Parathyroid adenoma (tissue), 2 donors: ENCODE results near the gene NEK10.

Experiments used
- H2AFZ ChIP-seq: fragments of 300-600 bp; sonication (generic); one replicate; pipeline ENCODE4 v1.7.0; 2017; ENCODE audit warnings: antibody characterized with exemption, mild to moderate bottlenecking
- H3K27ac ChIP-seq: fragments of 300-600 bp; sonication (generic); one replicate; pipeline ENCODE4 v1.7.0; 2017
- H3K27me3 ChIP-seq: fragments of 300-600 bp; sonication (generic); one replicate; pipeline ENCODE4 v1.7.0; 2017; ENCODE audit warnings: low read length; ENCODE audit not compliant: control insufficient read depth, insufficient read depth
- H3K36me3 ChIP-seq: fragments of 300-600 bp; sonication (generic); one replicate; pipeline ENCODE4 v1.7.0; 2017; ENCODE audit warnings: low read length; ENCODE audit not compliant: control insufficient read depth, insufficient read depth
- H3K4me1 ChIP-seq: fragments of 300-600 bp; sonication (generic); one replicate; pipeline ENCODE4 v1.7.0; 2017; ENCODE audit warnings: control low read depth
- H3K4me2 ChIP-seq: fragments of 300-600 bp; sonication (generic); one replicate; pipeline ENCODE4 v1.7.0; 2017; ENCODE audit warnings: low read length
- H3K4me3 ChIP-seq: fragments of 300-600 bp; sonication (generic); one replicate; pipeline ENCODE4 v1.7.0; 2017; ENCODE audit warnings: low read depth, low read length
- H3K79me2 ChIP-seq: fragments of 300-600 bp; sonication (generic); one replicate; pipeline ENCODE4 v1.7.0; 2017; ENCODE audit warnings: control low read depth
- H3K9ac ChIP-seq: fragments of 300-600 bp; sonication (generic); one replicate; pipeline ENCODE4 v1.7.0; 2017; ENCODE audit warnings: mild to moderate bottlenecking
- H3K9me3 ChIP-seq: fragments of 300-600 bp; sonication (generic); one replicate; pipeline ENCODE4 v1.7.0; 2017; ENCODE audit warnings: low read length; ENCODE audit not compliant: control insufficient read depth
- CTCF ChIP-seq: fragments of 300-600 bp; sonication (generic); IDR thresholded peaks from one replicate; pipeline ENCODE4 v1.7.0; 2017; ENCODE audit warnings: antibody characterized with exemption, mild to moderate bottlenecking
- donor health status: primary hyperparathyroidism.

NEK10 gene

GRCh38 chr3:27323087-27323570 is 46.1 kb downstream of the NEK10 start:
- no peak overlapping the region for H3K9ac ChIP-seq
- no peak overlapping the region for H3K4me3 ChIP-seq
- no peak for TF ChIP-seq CTCF
- no peak overlapping the region for H3K27ac ChIP-seq
- H3K79me2 ChIP-seq = no peaks in the 10 kb centered on the region
- H3K9me3 ChIP-seq = no peaks in the 10 kb centered on the region
- H2AFZ ChIP-seq = no peak overlapping the region
- H3K4me1 ChIP-seq = no peaks in the 10 kb centered on the region
- H3K4me2 ChIP-seq = no peak overlapping the region
- H3K36me3 ChIP-seq = no peaks in the 10 kb centered on the region
- H3K27me3 ChIP-seq = no peaks in the 10 kb centered on the region

- no peak overlapping the region for H3K4me2 ChIP-seq
- no peak for TF ChIP-seq CTCF
- H3K79me2 ChIP-seq = no peaks in the 10 kb centered on the region
- no peaks in the 10 kb centered on the region for H3K27me3 ChIP-seq
- no peak overlapping the region for H3K9ac ChIP-seq
- no peaks in the 10 kb centered on the region for H3K9me3 ChIP-seq
- H3K4me1 ChIP-seq = no peaks in the 10 kb centered on the region
- no peak overlapping the region for H2AFZ ChIP-seq
- H3K4me3 ChIP-seq = no peak overlapping the region
- H3K36me3 ChIP-seq = no peaks in the 10 kb centered on the region
- H3K27ac ChIP-seq = no peak overlapping the region
Measured at GRCh38 chr3:27322634-27323033, 46.5 kb downstream of the NEK10 start.

- Histone ChIP-seq H3K4me3 (no peak overlapping the region), H2AFZ (no peak overlapping the region), H3K27me3 (no peaks in the 10 kb centered on the region), H3K4me1 (no peaks in the 10 kb centered on the region), H3K9me3 (no peaks in the 10 kb centered on the region), H3K27ac (no peak overlapping the region), H3K9ac (no peak overlapping the region), H3K36me3 (no peaks in the 10 kb centered on the region), H3K79me2 (no peaks in the 10 kb centered on the region), H3K4me2 (no peak overlapping the region)
- no peak for TF ChIP-seq CTCF
Measured at GRCh38 chr3:27319847-27320526, 49.2 kb downstream of the NEK10 start.

GRCh38 chr3:27319304-27319703 is 49.9 kb downstream of the NEK10 start:
- H2AFZ ChIP-seq = no peak overlapping the region
- H3K4me2 ChIP-seq = no peak overlapping the region
- H3K79me2 ChIP-seq = no peaks in the 10 kb centered on the region
- H3K27me3 ChIP-seq = no peaks in the 10 kb centered on the region
- TF ChIP-seq CTCF = no peak
- H3K9me3 ChIP-seq = no peaks in the 10 kb centered on the region
- H3K4me1 ChIP-seq = no peaks in the 10 kb centered on the region
- H3K36me3 ChIP-seq = no peaks in the 10 kb centered on the region
- no peak overlapping the region for H3K27ac ChIP-seq
- no peak overlapping the region for H3K4me3 ChIP-seq
- H3K9ac ChIP-seq = no peak overlapping the region

GRCh38 chr3:27317096-27317495 is 52.1 kb downstream of the NEK10 start:
- H3K27ac ChIP-seq = no peak overlapping the region
- H3K4me3 ChIP-seq = no peak overlapping the region
- no peak overlapping the region for H3K4me2 ChIP-seq
- no peaks in the 10 kb centered on the region for H3K4me1 ChIP-seq
- no peak for TF ChIP-seq CTCF
- no peaks in the 10 kb centered on the region for H3K79me2 ChIP-seq
- no peak overlapping the region for H2AFZ ChIP-seq
- H3K9ac ChIP-seq = no peak overlapping the region
- no peaks in the 10 kb centered on the region for H3K27me3 ChIP-seq
- H3K9me3 ChIP-seq = no peaks in the 10 kb centered on the region
- no peaks in the 10 kb centered on the region for H3K36me3 ChIP-seq
